Gastrocnemius medialis (tissue), 4 donors: ENCODE results near the gene CALN1.

Source experiments
- CTCF ChIP-seq, 5 experiments: fragments of 450-650 bp in 3 of 5; fragments of 200-600 bp in 2 of 5; sonication (generic) in 2 of 5; IDR thresholded peaks in 4 of 5; conservative IDR thresholded peaks in 1 of 5; 1 replicate in 4 of 5; 2 replicates in 1 of 5; pipeline ENCODE4 v1.5.1; 2016 to 2019; ENCODE audit warnings: antibody characterized with exemption in 5 of 5, mild to moderate bottlenecking in 3 of 5, moderate library complexity in 3 of 5
- POLR2A ChIP-seq, 2 donors: fragments of 450-650 bp; IDR thresholded peaks; one replicate each; pipeline ENCODE4 v1.6.1; 2017; ENCODE audit warnings: antibody characterized with exemption in 2 of 2, mild to moderate bottlenecking in 2 of 2, moderate library complexity in 2 of 2

- TF ChIP-seq CTCF (IDR thresholded peaks at IDR 0.05 in 4 of 5, conservative IDR thresholded peaks at IDR 0.05 in 1 of 5), result no peak
- TF ChIP-seq POLR2A (IDR thresholded peaks at IDR 0.05), result no peak
These were observed 114.0 kb downstream of the CALN1 start for GRCh38 chr7:72298091-72298490.
